SHP77 (cell line): ENCODE measurements around the gene TMPRSS11E.
"Not testable (repeated sequence)": the region's sequence is repeated elsewhere in the genome, so short reads cannot be mapped to it uniquely, and the experiment has no call there.

Source experiments
- DNase-seq, 2 experiments: peaks; one replicate each; lab custom pipeline; 2025; lab: John Stamatoyannopoulos, UW

The TMPRSS11E gene, protein sequence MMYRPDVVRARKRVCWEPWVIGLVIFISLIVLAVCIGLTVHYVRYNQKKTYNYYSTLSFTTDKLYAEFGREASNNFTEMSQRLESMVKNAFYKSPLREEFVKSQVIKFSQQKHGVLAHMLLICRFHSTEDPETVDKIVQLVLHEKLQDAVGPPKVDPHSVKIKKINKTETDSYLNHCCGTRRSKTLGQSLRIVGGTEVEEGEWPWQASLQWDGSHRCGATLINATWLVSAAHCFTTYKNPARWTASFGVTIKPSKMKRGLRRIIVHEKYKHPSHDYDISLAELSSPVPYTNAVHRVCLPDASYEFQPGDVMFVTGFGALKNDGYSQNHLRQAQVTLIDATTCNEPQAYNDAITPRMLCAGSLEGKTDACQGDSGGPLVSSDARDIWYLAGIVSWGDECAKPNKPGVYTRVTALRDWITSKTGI

DNA sequence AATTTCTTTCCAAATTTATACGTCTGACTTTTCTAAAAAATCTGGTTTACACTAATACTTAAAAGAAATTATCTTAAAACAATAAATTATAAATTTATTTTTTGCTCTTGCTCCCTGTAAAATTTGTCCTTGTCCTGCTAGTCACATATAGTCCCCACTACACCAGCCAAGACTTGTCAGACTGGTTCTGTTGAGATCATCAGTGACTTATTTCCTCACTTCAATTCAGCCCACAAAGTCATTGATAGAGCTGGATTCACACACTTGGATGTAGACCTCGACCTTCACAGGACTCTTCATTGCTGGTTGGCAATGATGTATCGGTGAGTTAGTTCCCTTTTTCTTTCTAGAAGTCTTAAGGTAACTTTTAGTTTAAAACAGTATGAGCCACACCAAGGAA is at the start of gene TMPRSS11E:
TSS of gene TMPRSS11E (plus strand) at position 263 of the 400 bp plus-strand sequence. CDS start at position 313, 50 bp downstream.
- no peak for DNase-seq

DNA sequence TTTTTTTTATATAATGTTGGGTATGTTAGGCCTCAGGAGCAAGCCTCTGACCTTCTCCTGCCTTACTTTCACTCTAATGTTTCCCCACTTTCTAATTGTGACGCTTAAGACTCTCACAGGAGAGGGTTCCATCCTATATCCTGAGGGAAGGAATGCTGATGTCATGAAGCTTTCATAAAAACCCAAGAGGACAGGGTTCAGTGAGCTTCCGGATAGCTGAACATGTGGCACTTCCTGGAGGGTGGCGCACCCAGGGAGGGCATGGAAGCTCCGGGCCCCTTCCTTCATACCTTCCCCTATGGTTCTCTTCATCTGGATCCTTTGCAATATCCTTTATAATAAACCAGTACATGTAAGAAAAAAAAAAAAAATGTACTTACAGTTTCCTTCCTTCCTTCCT is 48.0 kb upstream of the TMPRSS11E start:
- DNase-seq, result no peak

DNA sequence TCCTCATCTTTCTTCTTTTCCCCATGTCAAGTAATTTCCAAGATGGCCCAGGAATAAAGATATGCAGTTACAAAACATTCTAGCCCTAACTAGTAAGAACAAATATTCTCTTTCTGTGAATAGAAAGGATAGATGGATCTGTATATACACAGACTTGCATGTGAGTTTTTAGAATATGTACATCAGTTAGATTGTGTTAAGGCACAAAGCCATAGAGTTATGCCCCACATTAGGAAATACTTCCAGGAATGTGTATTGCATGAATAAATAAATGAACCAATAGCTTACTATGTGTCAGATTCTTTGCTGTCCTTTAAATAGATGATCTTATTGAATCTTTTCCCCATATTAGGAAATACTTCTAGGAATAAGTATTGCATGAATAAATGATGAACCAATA is 46.0 kb upstream of the TMPRSS11E start:
- DNase-seq, result no peak

DNA sequence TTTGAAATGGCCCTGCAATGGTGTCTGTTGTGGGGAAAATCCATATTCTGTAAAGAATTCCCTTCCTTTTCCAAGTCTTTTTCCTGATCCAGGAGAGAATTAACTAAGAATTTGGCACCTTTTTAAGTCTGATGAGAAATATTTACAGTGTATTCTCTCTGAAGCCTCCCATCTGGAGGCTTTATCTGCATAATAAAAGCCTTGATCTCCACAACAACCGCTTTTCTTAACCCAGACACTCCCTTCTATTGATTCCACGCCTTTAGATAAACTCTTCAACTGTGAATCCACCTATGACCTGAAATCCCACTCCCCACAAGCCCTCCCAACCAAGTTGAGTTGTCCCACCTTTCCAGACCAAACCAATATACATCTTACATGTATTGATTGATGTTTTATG is 43.1 kb upstream of the TMPRSS11E start:
- no peak for DNase-seq

DNA sequence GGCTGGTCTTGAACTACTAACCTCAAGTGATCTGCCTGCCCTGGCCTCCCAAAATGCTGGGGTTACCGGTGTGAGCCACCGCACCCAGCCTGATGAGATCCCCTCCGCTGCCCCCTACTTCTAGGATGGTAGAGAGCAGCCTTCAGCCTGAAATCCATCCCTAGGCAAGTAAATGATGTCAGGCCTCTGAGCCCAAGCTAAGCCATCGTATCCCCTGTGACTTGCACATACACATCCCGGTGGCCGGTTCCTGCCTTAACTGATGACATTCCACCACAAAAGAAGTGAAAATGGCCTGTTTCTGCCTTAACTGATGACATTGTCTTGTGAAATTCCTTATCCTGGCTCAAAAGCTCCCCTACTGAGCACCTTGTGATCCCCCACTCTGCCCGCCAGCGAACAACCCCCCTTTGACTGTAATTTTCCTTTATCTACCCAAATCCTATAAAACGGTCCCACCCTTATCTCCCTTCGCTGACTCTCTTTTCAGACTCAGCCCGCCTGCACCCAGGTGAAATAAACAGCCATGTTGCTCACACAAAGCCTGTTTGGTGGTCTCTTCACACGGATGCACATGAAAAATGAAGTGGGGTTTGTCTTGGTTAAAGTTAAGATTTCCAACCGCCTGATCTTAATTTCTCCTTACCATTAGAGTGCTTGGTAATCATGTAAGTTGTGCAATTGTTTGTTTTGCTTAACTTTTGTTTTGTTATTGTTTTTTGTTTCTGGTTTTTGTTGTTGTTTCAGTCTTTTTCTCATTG is 41.4 kb upstream of the TMPRSS11E start:
- DNase-seq, result not testable (repeated sequence)

DNA sequence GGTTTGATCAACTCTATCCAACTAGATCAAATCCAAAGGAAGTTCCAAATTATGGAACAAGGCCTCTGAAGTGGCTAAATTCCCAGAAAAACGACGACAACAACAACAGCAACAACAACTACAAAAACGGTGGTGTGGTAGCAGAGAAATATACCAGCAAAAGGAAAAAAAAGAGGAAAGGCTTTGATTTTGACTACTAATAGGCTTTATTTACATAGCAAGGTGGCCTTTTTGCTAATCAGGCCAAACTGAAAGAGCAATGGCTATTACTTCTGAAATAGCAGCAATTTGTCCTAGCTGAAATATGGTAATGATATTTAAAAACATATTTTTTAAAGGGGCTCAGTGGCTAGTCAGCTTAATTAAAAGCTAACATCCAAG is 40.8 kb upstream of the TMPRSS11E start:
- DNase-seq, result no peak

DNA sequence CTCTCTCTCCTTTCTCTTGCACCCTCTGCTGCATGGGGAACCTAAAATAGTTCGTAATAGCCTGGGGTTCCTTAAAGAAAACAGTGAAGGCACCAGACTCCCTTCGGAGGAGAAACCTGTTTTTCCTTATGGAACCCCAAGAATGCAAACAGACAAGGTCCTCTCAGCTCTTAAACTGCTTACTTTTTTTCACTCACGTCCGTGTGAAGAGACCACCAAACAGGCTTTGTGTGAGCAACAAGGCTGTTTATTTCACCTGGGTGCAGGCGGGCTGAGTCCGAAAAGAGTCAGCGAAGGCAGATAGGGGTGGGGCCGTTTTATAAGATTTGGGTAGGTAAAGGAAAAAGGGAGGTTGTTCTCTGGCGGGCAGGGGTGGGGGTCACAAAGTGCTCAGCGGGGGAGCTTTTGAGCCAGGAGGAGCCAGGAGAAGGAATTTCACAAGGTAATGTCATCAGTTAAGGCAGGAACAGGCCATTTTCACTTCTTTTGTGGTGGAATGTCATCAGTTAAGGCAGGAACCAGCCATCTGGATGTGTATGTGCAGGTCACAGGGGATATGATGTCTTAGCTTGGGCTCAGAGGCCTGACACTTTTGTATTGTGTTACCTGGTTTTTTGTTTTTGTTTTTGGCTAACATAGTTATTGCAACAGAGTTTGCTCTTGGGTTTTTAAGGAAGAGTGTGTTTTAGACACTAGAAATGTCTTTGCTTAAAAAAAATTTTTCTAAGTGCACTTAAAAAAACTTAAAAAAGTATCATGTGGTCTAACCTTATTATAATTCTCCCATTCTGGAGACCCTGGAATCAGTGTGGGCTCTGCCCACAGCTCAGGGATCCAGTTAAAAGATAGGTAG is 40.0 kb upstream of the TMPRSS11E start:
- DNase-seq, result not testable (repeated sequence)

DNA sequence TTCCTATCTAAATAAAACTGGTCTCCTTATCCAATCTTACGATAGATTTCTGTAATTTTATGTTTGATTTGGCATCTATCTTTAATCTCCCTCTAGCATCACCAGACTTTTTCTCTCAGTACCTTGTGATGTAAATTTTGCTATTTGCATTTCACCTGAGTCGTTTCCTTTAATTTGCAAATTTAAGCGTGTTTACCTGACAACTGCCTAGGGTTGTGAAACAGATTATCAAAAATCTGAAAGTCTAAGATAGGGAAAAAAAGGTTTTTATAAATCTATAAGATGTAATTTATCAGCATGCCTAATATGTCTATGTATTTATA is 39.4 kb upstream of the TMPRSS11E start:
- no peak for DNase-seq

DNA sequence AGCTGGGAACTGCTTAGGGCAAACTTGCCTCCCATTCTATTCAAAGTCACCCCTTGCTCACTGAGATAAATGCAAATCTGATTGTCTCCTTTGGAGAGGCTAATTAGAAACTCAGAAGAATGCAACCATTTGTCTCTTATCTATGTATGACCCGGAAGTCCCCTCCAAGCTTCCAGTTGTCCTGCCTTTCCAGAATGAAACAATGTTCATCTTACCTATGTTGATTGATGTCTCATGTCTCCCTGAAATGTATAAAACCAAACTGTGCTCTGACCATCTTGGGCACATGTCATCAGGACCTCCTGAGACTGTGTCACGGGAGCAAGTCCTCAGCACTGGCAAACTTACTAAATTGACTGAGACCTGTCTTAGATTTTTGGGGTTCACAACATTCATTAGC is 37.1 kb upstream of the TMPRSS11E start:
- DNase-seq, result no peak

DNA sequence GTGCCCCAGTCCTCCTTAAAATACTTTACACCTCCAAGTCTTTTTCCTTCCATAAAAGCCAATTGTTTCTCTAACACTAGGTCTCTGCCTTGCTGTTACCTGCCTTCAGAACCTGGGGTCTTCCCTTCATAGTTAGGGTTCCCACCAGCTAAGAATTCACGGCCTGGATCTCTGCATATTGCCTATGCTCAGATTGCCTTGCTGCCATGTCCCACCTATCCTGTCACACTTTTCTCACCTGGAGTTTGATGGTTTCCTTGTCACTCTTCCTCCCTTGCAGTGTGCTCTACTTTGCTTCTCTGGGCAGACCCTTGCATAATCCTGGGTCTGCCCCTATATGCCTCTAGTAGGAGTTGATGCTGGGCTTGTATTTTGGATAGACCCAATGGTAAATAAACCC is 36.6 kb upstream of the TMPRSS11E start:
- DNase-seq, result no peak

DNA sequence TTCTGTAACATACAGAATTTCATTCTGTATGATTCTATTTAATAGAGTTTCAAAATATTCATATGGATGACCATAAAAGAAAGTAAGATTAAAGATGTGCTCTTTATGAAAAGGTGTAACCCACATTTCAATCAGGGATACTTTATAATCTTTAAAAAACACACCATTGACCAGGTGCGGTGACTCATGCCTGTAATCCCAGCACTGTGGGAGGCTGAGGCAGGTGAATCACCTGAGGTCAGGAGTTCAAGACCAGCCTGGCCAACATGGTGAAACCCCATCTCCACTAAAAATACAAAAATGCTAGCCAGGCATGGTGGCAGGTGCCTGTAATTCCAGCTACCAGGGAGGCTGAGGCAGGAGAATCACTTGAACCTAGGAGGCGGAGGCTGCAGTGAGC is 35.2 kb upstream of the TMPRSS11E start:
- not testable (repeated sequence) for DNase-seq

DNA sequence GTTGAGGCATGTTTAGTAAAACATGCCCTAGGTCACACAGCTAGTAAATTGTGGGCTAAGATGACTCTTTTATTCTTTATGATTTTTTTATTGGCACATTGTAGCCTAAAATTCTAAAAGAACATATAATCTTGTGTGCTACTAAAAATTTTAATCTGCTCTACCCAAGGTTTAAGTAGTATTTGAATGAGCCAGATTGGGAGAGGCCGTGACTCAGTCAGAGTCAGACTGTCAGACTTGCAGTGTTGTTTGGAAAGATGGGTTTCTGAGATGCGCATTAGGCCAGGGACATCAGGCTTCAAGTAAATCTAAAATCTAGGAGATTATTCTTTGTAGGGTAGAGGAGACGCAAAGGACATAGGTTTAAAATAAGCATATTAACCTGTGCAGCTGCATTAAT is 30.7 kb upstream of the TMPRSS11E start:
- DNase-seq, result no peak

DNA sequence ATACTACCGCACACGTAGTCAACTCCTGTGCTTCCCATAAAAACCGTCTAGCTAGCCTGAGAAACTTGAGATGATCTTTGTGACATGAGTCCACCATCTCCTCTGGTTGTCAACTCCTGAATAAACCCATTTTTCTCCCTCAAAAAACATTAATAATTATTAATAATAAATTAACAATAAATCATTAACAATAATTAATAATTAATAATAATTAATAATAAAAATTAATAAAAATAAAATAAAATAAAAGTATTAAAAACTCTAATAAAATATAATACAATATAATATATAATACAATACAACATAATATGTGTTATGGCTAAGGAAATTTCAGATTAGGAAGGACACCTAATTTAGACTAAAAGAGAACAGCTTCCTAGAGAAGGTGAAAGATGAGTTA is 20.7 kb upstream of the TMPRSS11E start:
- no peak for DNase-seq

DNA sequence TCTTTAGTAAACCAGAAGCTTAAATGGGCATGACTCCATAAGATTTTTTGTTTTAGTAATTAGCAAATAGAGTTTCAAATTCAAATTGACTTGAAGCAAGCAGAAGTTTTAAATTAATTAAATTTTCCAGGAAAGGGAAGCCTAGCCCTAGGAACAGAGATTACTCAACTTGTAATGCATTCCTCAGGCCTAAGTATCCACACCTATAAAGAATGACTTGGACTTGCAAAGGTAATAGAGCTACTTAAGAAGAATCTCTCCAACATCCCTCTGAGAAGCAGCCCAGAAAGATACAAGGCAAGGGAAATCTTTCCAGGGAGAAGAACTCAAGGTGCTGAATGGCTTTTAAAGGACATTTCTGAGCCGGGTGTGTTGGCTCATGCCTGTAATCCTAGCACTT is 16.9 kb upstream of the TMPRSS11E start:
- no peak for DNase-seq

DNA sequence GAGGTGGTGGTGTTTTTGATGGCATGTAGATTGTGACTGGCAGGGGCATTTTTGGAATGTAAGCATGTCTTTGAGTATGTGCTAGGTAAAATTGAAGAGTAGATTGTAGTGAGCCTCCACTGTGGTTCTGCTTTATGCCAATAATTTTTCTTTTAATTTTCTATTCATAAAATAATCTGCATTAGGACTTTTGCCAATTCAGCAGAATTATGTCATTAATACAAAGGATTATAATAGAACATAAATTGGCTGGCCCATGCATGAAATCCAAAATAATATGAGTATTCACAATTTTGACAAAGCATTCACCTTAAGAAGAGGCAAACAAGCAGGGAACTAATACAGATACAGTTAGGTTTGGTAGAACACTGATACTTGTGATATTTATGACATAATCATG is 14.9 kb upstream of the TMPRSS11E start:
- no peak for DNase-seq

DNA sequence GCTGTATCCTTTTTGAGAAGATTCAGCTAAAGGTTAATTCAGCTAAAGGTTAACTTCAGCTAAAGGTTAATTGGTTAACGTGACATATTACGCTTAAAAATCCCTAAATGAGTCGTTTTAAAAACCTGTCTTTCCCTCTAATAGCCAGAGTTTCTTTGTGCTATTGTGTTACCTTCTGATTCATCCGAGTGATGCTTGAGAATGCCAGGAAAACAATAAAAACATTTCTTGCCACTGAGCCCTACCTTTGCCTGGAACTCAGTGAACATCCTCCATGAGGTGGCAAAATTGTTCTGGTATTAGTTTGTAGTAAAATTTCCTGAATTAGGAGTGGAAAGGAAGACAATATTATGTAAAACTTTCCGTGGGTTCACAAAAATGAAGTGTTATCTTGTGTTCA is 13.7 kb upstream of the TMPRSS11E start:
- no peak for DNase-seq

DNA sequence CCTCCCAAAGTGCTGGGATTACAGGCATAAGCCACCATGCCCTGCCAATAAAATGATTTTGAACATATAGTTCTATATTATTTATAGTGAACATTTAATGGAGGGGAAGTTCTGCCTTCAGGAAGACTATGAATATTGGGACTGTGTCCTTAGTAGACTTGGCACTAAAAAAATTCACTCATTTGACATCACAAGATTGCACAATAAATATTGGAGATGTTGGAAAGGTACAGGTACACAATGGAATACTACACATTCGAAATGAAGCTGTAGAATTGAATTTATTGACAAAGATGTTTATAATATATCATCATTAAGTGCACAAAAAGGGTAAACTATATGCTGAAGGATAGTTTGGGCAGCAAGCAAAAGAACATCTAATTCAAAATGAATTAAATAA is 13.0 kb upstream of the TMPRSS11E start:
- DNase-seq, result no peak

DNA sequence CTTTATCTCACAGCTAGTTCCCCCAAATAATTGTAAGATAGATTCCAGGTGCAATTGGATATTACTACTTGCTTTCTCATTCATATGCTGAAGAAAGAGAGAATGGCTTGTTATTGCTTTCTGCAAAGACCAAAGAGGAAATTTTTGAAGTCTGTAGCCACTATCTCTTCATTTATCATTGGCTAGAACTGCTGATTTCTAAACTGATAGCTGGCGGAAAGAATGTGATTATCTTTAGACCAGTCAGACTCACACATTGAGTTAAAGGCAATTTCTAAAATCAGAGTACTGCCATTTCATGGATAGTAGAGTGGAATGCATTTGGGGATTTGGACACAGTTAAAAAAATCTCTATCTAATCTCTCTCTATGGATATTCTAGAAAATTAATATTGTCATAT is 12.4 kb upstream of the TMPRSS11E start:
- no peak for DNase-seq

DNA sequence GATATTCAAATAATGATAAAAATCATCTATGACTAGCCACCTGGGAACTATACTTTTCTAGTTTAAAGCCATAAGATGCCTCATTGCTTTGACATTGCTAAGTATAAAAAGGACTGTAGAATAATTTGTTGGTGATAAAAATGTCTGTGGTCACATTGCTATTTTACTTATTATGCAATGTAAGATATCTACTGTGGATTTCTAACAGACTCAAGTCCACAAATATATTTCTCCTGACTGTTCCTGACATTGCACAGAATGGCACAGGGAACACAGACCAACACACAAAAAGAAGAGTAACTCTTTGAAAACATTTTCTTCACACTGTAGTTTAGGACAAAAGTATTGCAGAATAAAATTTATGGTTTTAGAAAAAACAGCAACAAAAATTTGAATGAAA is 2.2 kb upstream of the TMPRSS11E start:
- DNase-seq, result no peak

DNA sequence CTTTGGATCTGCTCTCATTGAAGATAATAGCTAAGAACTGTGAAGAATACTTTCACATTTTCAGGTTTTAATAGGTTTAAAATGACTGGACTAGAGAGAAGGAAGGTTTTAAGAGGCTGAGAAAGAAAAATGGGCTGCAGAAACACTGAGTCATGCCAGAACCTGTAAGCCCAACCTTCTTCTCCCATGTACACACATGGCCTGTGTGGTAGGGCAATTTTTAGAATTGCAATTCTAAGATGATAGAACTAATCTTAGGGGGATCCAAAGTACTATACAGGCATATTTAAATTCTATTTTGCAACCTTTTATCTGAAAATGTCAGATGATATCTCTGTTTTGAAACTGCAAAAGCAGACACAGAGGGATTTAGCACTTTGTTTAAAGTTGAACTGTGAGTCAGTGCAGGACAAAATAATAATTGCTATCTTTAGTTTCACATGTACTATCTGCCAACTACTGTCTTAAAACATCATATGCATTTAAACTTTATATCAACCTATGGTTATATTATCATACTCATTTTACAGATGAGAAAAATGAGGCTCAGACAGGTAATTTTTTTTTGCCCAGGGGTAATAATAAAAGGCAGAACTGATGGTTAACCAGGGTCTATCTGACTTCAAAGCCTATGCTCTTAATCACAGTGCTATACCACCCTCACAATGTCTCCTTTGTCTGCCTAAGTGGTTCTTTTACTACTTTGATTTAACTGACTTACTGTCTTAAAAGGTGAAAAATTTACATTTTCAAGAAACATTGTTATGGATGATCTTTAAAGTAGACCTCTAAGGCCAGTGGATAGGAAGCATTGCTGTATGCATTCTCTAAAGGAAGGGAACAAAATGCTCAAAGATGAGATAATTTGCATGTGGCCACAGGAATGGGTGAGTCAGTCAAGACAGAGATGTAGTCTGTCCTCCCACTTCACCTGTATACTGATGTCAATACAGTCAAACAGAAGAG is 4.3 kb downstream of the TMPRSS11E start:
- no peak for DNase-seq

DNA sequence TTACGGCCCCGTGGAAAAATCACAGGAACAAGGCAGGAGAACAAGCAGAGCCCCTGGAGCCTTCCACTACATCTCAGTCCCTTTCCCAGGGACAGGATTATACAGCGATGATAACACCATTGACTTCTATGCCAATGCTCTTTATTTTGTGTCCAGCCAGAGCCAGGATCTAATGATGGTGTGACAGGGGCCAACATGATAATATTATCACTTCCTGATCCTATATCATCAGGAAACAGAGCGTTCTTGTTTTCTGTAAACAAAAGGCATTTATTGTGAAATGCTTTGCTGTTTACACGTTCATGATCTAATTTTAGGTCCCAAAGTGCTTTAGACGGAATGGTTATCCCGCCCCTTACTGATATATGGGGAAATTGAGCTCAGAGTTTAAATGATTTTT is 12.8 kb downstream of the TMPRSS11E start:
- no peak for DNase-seq

DNA sequence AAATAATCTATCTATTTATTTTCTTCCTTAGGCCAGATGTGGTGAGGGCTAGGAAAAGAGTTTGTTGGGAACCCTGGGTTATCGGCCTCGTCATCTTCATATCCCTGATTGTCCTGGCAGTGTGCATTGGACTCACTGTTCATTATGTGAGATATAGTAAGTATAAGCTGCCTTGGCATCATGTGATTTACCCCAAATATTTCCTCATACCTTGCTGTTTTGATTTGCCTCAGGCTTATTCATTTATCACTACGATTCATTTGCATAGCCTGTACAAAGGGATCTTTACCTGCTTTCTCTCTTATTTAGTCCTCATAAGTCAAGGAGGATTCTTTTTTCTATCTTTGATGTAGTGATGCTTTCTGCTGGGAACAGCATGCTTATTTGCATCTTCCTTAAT is 14.5 kb downstream of the TMPRSS11E start:
- DNase-seq, result no peak
